GM21528 (cell line): ENCODE results near the gene NOM1.
"Not testable (repeated sequence)": the region's sequence is repeated elsewhere in the genome, so short reads cannot be mapped to it uniquely, and the experiment has no call there.

ENCODE experiments used
- ATAC-seq: cut with Tn5 transposase; IDR thresholded peaks from one replicate; pipeline ENCODE4 v1.9.1; 2021; ENCODE audit warnings: mild to moderate bottlenecking, moderate library complexity; ENCODE audit not compliant: unreplicated experiment, low FRiP score

Gene NOM1

GRCh38 chr7:156936766-156937165, 12.7 kb upstream of the NOM1 start:
- not testable (repeated sequence) for ATAC-seq

- ATAC-seq, result no peak
These were observed 8.9 kb upstream of the NOM1 start for GRCh38 chr7:156940421-156941122.

- ATAC-seq, result no peak
These were observed 7.9 kb upstream of the NOM1 start for GRCh38 chr7:156941393-156942182.

- no peak for ATAC-seq
These were observed 6.8 kb upstream of the NOM1 start for GRCh38 chr7:156942708-156943090.

GRCh38 chr7:156943091-156944041, 6.1 kb upstream of the NOM1 start:
- no peak for ATAC-seq

- no peak for ATAC-seq
These were observed 4.6 kb upstream of the NOM1 start for GRCh38 chr7:156944876-156945275.

GRCh38 chr7:156947120-156947843, 2.2 kb upstream of the NOM1 start:
- ATAC-seq, result no peak

- no peak for ATAC-seq
These were observed 1.2 kb upstream of the NOM1 start for GRCh38 chr7:156948361-156948760.

GRCh38 chr7:156950381-156950858, 908 bp downstream of the NOM1 start:
- ATAC-seq, result no peak

GRCh38 chr7:156953215-156953614, 3.7 kb downstream of the NOM1 start:
- not testable (repeated sequence) for ATAC-seq

GRCh38 chr7:156954941-156955340, 5.4 kb downstream of the NOM1 start:
- no peak for ATAC-seq

- ATAC-seq, result no peak
These were observed 7.2 kb downstream of the NOM1 start for GRCh38 chr7:156956727-156957126.

GRCh38 chr7:156962145-156962544, 12.6 kb downstream of the NOM1 start:
- ATAC-seq, result no peak

- no peak for ATAC-seq
These were observed 13.4 kb downstream of the NOM1 start for GRCh38 chr7:156962897-156963296.

- ATAC-seq, result no peak
These were observed 14.0 kb downstream of the NOM1 start for GRCh38 chr7:156963472-156963871.

GRCh38 chr7:156964971-156965370, 15.5 kb downstream of the NOM1 start:
- ATAC-seq, result no peak

GRCh38 chr7:156966387-156966786, 16.9 kb downstream of the NOM1 start:
- ATAC-seq, result no peak

- no peak for ATAC-seq
These were observed 18.7 kb downstream of the NOM1 start for GRCh38 chr7:156968183-156968582.

GRCh38 chr7:156969972-156970420, 20.5 kb downstream of the NOM1 start:
- no peak for ATAC-seq

- no peak for ATAC-seq
These were observed 26.1 kb downstream of the NOM1 start for GRCh38 chr7:156975620-156976019.
